Fibroblast of lung (primary cell): ENCODE measurements around the gene C19orf38. TPM values are rescaled to one million over a fixed set of nuclear protein-coding genes. Genes with fewer than 3 reads are reported as not detected.

Experiments
- DNase-seq, 2 donors: peaks; one replicate each; pipeline versions ENCODE4 v3.0.0 to v3.0.0-alpha.2; 2010; ENCODE audit warnings: low read depth in 2 of 2
- H2AFZ ChIP-seq: 2 replicates; pipeline ENCODE4 v1.5.1; 2012; ENCODE audit warnings: low read length, control low read depth, inconsistent platforms
- H3K27ac ChIP-seq: 2 replicates; pipeline ENCODE4 v1.5.1; 2011; ENCODE audit warnings: low read length, control low read depth; ENCODE audit not compliant: insufficient read depth
- H3K27me3 ChIP-seq: 2 replicates; pipeline ENCODE4 v1.5.1; 2011; ENCODE audit warnings: mild to moderate bottlenecking, low read length; ENCODE audit not compliant: control insufficient read depth, insufficient read depth
- H3K36me3 ChIP-seq: 2 replicates; pipeline ENCODE4 v1.5.1; 2011; ENCODE audit warnings: low read length; ENCODE audit not compliant: control insufficient read depth, insufficient read depth
- H3K4me1 ChIP-seq: 2 replicates; pipeline ENCODE4 v1.5.1; 2011; ENCODE audit warnings: low read length; ENCODE audit not compliant: control insufficient read depth, insufficient read depth; ENCODE audit errors: extremely low read depth
- H3K4me2 ChIP-seq: 2 replicates; pipeline ENCODE4 v1.5.1; 2011; ENCODE audit warnings: low read length, control low read depth; ENCODE audit not compliant: insufficient read depth; ENCODE audit errors: extremely low read depth
- H3K4me3 ChIP-seq, 4 experiments: fragments of 200-600 bp in 1 of 4; sonication (generic) in 1 of 4; replicated peaks in 1 of 4; 2 replicates each; pipeline ENCODE4 v1.5.1; 2011 to 2016; ENCODE audit warnings: low read length in 4 of 4, low read depth in 3 of 4, mild to moderate bottlenecking in 3 of 4, control low read depth in 2 of 4, inconsistent platforms in 1 of 4, mixed read lengths in 1 of 4; ENCODE audit not compliant: insufficient read depth in 1 of 4; ENCODE audit errors: control extremely low read depth in 1 of 4
- H3K79me2 ChIP-seq: 2 replicates; pipeline ENCODE4 v1.5.1; 2012; ENCODE audit warnings: mild to moderate bottlenecking, low read length, inconsistent platforms; ENCODE audit not compliant: control insufficient read depth, insufficient read depth
- H3K9ac ChIP-seq: 2 replicates; pipeline ENCODE4 v1.5.1; 2011; ENCODE audit warnings: mild to moderate bottlenecking, low read length, control low read depth; ENCODE audit not compliant: insufficient read depth
- H3K9me3 ChIP-seq: 2 replicates; pipeline ENCODE4 v1.5.1; 2012; ENCODE audit warnings: low read depth, low read length; ENCODE audit not compliant: control insufficient read depth, insufficient read depth
- H4K20me1 ChIP-seq: 2 replicates; pipeline ENCODE4 v1.5.1; 2011; ENCODE audit warnings: low read length; ENCODE audit not compliant: control insufficient read depth, insufficient read depth; ENCODE audit errors: extremely low read depth
- EZH2 ChIP-seq: IDR thresholded peaks from 2 replicates; pipeline ENCODE4 v1.5.1; 2012; ENCODE audit warnings: low read length, control low read depth, mild to moderate bottlenecking; ENCODE audit errors: missing control alignments
- polyA plus RNA-seq, 2 donors: library from polyadenylated mRNA; depleted of rRNA in 1 of 2; stranded (reverse) in 1 of 2; unstranded in 1 of 2; fragments of >200 nt; gene quantifications; 2 replicates each; pipeline ENCODE4 v1.2.1, GENCODE V29; 2011 to 2012; ENCODE audit warnings: missing spikeins in 1 of 2
- total RNA-seq: library from RNA; depleted of rRNA; stranded (reverse); fragments of >200 nt; gene quantifications from 2 replicates; pipeline ENCODE4 v1.2.1, GENCODE V29; 2014
- TF ChIP-seq, protein P1 (sequence below), 2 donors: IDR thresholded peaks in 1 of 2; conservative IDR thresholded peaks in 1 of 2; 1 replicate in 1 of 2; 2 replicates in 1 of 2; pipeline ENCODE4 v1.5.1; 2011 to 2012; ENCODE audit warnings: low read length in 2 of 2, control low read depth in 1 of 2, inconsistent platforms in 1 of 2, low read depth in 1 of 2, mild to moderate bottlenecking in 1 of 2

C19orf38 gene
- total and polyA plus RNA-seq, 2 donors (not counting 1 experiment from before 2014, with no cell fraction given): 0.08 to 1.3 TPM

DNA sequence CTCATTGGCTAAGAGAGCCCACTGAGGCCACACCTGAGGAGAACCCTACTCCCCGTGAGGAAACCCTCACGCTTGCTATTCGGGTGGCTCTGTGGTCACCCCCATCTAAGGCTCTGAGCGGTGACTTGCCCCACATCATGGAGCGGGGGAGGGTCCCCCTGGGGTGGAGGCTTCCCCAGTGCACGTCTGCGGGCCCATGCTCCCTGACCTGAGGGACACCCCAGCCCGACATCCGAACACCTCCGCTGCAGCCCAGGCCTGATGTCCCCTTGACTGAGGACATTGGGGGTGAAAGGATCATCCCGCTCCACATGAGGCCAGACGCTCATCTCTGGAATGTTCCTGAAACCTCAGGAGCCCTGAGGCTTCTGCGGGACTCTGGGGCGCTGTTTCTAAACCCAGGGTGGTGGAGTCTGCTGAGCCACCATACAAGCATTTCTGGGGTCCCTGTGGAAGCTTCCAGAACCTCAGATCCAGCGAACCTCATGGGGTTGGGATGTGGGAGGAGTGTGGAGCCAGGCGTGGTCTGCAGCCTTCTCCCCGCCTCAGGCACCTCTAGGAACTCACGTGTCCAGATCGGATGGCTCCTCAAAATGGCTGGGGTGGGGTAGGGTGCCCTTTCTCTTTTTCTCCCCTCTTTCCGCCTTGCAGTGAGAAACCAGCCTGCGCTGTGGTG is 32.1 kb upstream of the C19orf38 start:
- Histone ChIP-seq H2AFZ (no peak overlapping the region), H3K79me2 (peaks cover 32% of the 10 kb centered on the region), H4K20me1 (no peaks in the 10 kb centered on the region), H3K4me2 (peak overlapping the region; percentile 71), H3K9ac (peak overlapping the region; percentile 93), H3K4me1 (peaks cover 22% of the 10 kb centered on the region), H3K36me3 (peaks cover 45% of the 10 kb centered on the region), H3K27ac (peak overlapping the region; percentile 95), H3K9me3 (no peaks in the 10 kb centered on the region), H3K27me3 (no peaks in the 10 kb centered on the region), H3K4me3 (peak overlapping the region; percentile 60 to 80 (median 78))
- DNase-seq: no peak
- TF ChIP-seq, protein P1, sequence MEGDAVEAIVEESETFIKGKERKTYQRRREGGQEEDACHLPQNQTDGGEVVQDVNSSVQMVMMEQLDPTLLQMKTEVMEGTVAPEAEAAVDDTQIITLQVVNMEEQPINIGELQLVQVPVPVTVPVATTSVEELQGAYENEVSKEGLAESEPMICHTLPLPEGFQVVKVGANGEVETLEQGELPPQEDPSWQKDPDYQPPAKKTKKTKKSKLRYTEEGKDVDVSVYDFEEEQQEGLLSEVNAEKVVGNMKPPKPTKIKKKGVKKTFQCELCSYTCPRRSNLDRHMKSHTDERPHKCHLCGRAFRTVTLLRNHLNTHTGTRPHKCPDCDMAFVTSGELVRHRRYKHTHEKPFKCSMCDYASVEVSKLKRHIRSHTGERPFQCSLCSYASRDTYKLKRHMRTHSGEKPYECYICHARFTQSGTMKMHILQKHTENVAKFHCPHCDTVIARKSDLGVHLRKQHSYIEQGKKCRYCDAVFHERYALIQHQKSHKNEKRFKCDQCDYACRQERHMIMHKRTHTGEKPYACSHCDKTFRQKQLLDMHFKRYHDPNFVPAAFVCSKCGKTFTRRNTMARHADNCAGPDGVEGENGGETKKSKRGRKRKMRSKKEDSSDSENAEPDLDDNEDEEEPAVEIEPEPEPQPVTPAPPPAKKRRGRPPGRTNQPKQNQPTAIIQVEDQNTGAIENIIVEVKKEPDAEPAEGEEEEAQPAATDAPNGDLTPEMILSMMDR (conservative IDR thresholded peaks at IDR 0.05 in 1 of 2, IDR thresholded peaks at IDR 0.05 in 1 of 2; ENCODE audit: low read depth in 1 of 2, low read length in 2 of 2): no peak
- TF ChIP-seq EZH2: no peak

DNA sequence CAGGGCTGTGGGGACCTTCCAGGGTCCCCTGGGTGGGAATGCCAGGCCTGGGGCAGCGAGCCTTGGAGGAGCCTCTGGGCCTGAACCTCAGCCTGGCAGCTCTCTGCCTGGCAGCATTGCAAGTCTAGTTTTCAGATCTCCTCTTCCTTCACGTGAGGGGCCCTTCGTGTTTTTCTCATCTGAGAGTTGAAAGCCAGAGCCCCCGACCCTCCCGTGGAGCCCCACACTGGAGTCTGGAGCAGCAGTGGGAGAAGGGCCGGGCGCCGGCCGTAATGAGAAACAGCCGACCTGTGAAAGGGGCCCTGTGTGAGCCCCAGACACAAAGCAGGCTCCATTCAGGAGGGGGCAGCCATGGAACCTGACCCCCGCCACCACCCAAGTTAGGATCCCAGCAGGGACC is 31.5 kb upstream of the C19orf38 start:
- peaks cover 32% of the 10 kb centered on the region for H3K79me2 ChIP-seq
- H3K36me3 ChIP-seq: peaks cover 44% of the 10 kb centered on the region
- peaks cover 22% of the 10 kb centered on the region for H3K4me1 ChIP-seq
- peak overlapping the region; percentile 95 for H3K27ac ChIP-seq
- H3K27me3 ChIP-seq: no peaks in the 10 kb centered on the region
- TF ChIP-seq, protein P1 (conservative IDR thresholded peaks at IDR 0.05 in 1 of 2, IDR thresholded peaks at IDR 0.05 in 1 of 2; ENCODE audit: low read depth in 1 of 2, low read length in 2 of 2): no peak
- TF ChIP-seq EZH2: no peak
- no peak overlapping the region for H2AFZ ChIP-seq
- peak overlapping the region; percentile 60 to 80 (median 78) for H3K4me3 ChIP-seq
- H3K4me2 ChIP-seq: peak overlapping the region; percentile 71
- no peaks in the 10 kb centered on the region for H4K20me1 ChIP-seq
- no peaks in the 10 kb centered on the region for H3K9me3 ChIP-seq
- DNase-seq: no peak
- peak overlapping the region; percentile 93 for H3K9ac ChIP-seq

DNA sequence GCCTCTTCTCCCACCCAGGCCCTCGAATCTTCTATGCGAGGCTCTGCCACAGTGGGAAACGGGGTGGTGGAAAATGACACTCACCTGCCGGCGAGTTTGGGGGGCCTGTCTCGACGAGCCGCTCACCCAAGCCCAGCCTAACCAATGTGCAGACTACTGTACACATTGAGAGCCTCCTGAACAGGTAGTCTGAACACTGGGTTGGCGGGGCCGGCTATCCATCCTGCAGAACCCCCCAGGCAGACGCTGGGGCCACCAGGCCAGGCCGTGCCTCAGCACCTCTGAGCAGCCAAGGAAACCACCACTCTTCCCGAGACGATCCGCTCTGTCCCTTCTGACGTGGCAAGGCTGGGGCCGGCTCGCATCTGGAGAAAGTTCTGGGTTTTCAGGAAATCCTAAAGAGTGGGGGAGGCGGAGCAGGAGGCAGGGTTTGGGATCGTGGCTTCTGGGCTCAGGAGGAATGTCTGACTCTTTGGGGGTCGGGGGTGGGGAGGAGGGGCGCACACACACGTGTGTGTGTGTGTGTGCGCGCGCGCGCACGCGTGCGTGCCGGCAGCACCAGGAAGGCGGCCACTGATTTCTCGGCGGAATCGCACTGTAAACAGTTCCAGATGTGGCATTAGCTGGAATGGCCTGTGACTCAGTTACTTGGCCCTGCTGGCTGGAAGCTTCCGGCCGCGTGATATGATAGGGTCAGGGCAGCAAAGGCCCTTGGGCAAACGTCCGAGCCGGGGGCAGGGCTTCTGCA is 30.8 kb upstream of the C19orf38 start:
- Histone ChIP-seq H3K9me3 (no peaks in the 10 kb centered on the region), H3K4me2 (peak overlapping the region; percentile 71), H3K4me3 (peak overlapping the region; percentile 60 to 80 (median 78)), H4K20me1 (no peaks in the 10 kb centered on the region), H3K27ac (peak overlapping the region; percentile 95), H3K4me1 (peaks cover 22% of the 10 kb centered on the region), H3K79me2 (peaks cover 32% of the 10 kb centered on the region), H3K9ac (peak overlapping the region; percentile 93), H3K36me3 (peaks cover 42% of the 10 kb centered on the region), H2AFZ (no peak overlapping the region), H3K27me3 (no peaks in the 10 kb centered on the region)
- TF ChIP-seq, protein P1 (conservative IDR thresholded peaks at IDR 0.05 in 1 of 2, IDR thresholded peaks at IDR 0.05 in 1 of 2; ENCODE audit: low read depth in 1 of 2, low read length in 2 of 2): no peak
- no peak for TF ChIP-seq EZH2
- DNase-seq: peak; percentile 90 to 96
